H1 (cell line): Measurements from ENCODE around the gene MEIS2. TPM values are rescaled to one million over a fixed set of nuclear protein-coding genes. Genes with fewer than 3 reads are reported as not detected.

Source experiments
- CTCF ChIA-PET: fragments of 300-600 bp; sonication (Branson Sonifier 250); formaldehyde crosslinking; loops from one replicate; lab custom pipeline; 2021; ENCODE audit not compliant: partially characterized antibody; lab: Charles Lee
- POLR2A ChIA-PET: fragments of 300-600 bp; sonication (Branson Sonifier 250); formaldehyde crosslinking; loops from one replicate; lab custom pipeline; 2021; ENCODE audit warnings: inconsistent platforms; ENCODE audit not compliant: partially characterized antibody; lab: Charles Lee
- DNase-seq, 2 experiments: peaks; one replicate each; pipeline versions ENCODE4 v3.0.0 to v3.0.0-alpha.2; 2010 to 2022; ENCODE audit warnings: low spot score in 2 of 2, low read depth in 1 of 2, mixed read lengths in 1 of 2
- FAIRE-seq: peaks from 2 replicates; lab custom pipeline; 2011; peaks lifted over from hg19 to GRCh38; lab: Jason Lieb, UNC
- H2AFZ ChIP-seq: 2 replicates; pipeline ENCODE4 v1.8.1; 2012; ENCODE audit warnings: low read length, inconsistent platforms
- H2AK5ac ChIP-seq: 2 replicates; pipeline ENCODE4 v1.6.1; 2013; ENCODE audit warnings: low read depth, low read length
- H2BK120ac ChIP-seq: replicated peaks from 2 replicates; pipeline ENCODE3; 2013; ENCODE audit warnings: low read depth, low read length, inconsistent platforms
- H2BK12ac ChIP-seq: 2 replicates; pipeline ENCODE4 v1.6.1; 2013; ENCODE audit warnings: low read depth, low read length
- H2BK15ac ChIP-seq: 2 replicates; pipeline ENCODE4 v1.6.1; 2013; ENCODE audit warnings: low read length
- H2BK20ac ChIP-seq: 2 replicates; pipeline ENCODE4 v1.6.1; 2013; ENCODE audit warnings: low read length
- H2BK5ac ChIP-seq: 2 replicates; pipeline ENCODE4 v1.6.1; 2013; ENCODE audit warnings: low read depth, low read length
- H3K14ac ChIP-seq: 2 replicates; pipeline ENCODE4 v1.6.1; 2013; ENCODE audit warnings: inconsistent platforms; ENCODE audit not compliant: insufficient read length
- H3K18ac ChIP-seq: 2 replicates; pipeline ENCODE4 v1.6.1; 2013; ENCODE audit warnings: low read length; ENCODE audit errors: extremely low read depth
- H3K23ac ChIP-seq: 2 replicates; pipeline ENCODE4 v1.6.1; 2013; ENCODE audit warnings: inconsistent platforms; ENCODE audit not compliant: insufficient read length
- H3K23me2 ChIP-seq: 2 replicates; pipeline ENCODE4 v1.6.1; 2013; ENCODE audit warnings: low read depth, low read length
- H3K27ac ChIP-seq: 2 replicates; pipeline ENCODE4 v1.6.1; 2011; ENCODE audit warnings: low read depth, low read length, inconsistent platforms
- H3K27me3 ChIP-seq, 4 experiments: replicated peaks in 1 of 4; 1 replicate in 1 of 4; 2 replicates in 3 of 4; pipeline versions ENCODE4 v1.6.1 to v1.8.1; 2011 to 2013; ENCODE audit warnings: low read length in 3 of 4, mild to moderate bottlenecking in 3 of 4, inconsistent platforms in 2 of 4, mixed read lengths in 2 of 4, moderate library complexity in 1 of 4; ENCODE audit not compliant: control insufficient read depth in 3 of 4, insufficient read depth in 3 of 4; ENCODE audit errors: extremely low read depth in 1 of 4
- H3K36me3 ChIP-seq, 4 experiments: 2 replicates each; pipeline versions ENCODE4 v1.6.1 to v1.8.1; 2011 to 2013; ENCODE audit warnings: mild to moderate bottlenecking in 4 of 4, low read length in 3 of 4, moderate library complexity in 2 of 4, control low read depth in 1 of 4, inconsistent platforms in 1 of 4; ENCODE audit not compliant: insufficient read depth in 4 of 4, control insufficient read depth in 2 of 4
- H3K4ac ChIP-seq: replicated peaks from 2 replicates; pipeline ENCODE3; 2013; ENCODE audit warnings: low read length, low read depth, mixed read lengths, inconsistent platforms; ENCODE audit not compliant: insufficient read length
- H3K4me1 ChIP-seq, 4 experiments: replicated peaks in 1 of 4; 1 replicate in 1 of 4; 2 replicates in 3 of 4; pipeline versions ENCODE4 v1.6.1 to v1.8.1; 2011 to 2013; ENCODE audit warnings: low read length in 3 of 4, inconsistent platforms in 2 of 4, mixed read lengths in 1 of 4; ENCODE audit not compliant: insufficient read depth in 4 of 4, control insufficient read depth in 3 of 4
- H3K4me2 ChIP-seq, 2 experiments: 2 replicates each; pipeline versions ENCODE4 v1.6.1 to v1.8.1; 2011 to 2013; ENCODE audit warnings: low read depth in 2 of 2, low read length in 2 of 2, control low read depth in 1 of 2, inconsistent platforms in 1 of 2, mild to moderate bottlenecking in 1 of 2; ENCODE audit not compliant: insufficient read depth in 1 of 2
- H3K4me3 ChIP-seq, 4 experiments: fragments of 200-600, 300-600 bp in 1 of 4; sonication (generic), shearing (Covaris generic), sonication (Bioruptor Twin) in 1 of 4; 2 replicates each; pipeline versions ENCODE4 v1.5.1 to v1.8.1; 2011 to 2016; ENCODE audit warnings: low read length in 4 of 4, low read depth in 3 of 4, control low read depth in 2 of 4, inconsistent platforms in 2 of 4, mild to moderate bottlenecking in 2 of 4, mixed read lengths in 1 of 4, moderate library complexity in 1 of 4; ENCODE audit not compliant: insufficient read depth in 2 of 4; ENCODE audit errors: extremely low read depth in 1 of 4
- H3K56ac ChIP-seq: replicated peaks from 2 replicates; pipeline ENCODE3; 2013; ENCODE audit warnings: low read depth, mild to moderate bottlenecking, mixed read lengths, low read length, inconsistent platforms; ENCODE audit not compliant: insufficient read length
- H3K79me1 ChIP-seq: 2 replicates; pipeline ENCODE4 v1.6.1; 2013; ENCODE audit warnings: low read depth, low read length, control low read depth
- H3K79me2 ChIP-seq, 2 experiments: 2 replicates each; pipeline versions ENCODE4 v1.6.1 to v1.8.1; 2012 to 2013; ENCODE audit warnings: low read length in 2 of 2, mild to moderate bottlenecking in 2 of 2, inconsistent platforms in 1 of 2; ENCODE audit not compliant: insufficient read depth in 2 of 2, control insufficient read depth in 1 of 2
- H3K9ac ChIP-seq, 4 experiments: replicated peaks in 1 of 4; 1 replicate in 1 of 4; 2 replicates in 3 of 4; pipeline versions ENCODE4 v1.6.1 to v1.8.1; 2011 to 2013; ENCODE audit warnings: low read depth in 3 of 4, low read length in 3 of 4, control low read depth in 2 of 4, mild to moderate bottlenecking in 2 of 4, moderate library complexity in 2 of 4, inconsistent platforms in 1 of 4; ENCODE audit errors: extremely low read depth in 1 of 4
- H3K9me3 ChIP-seq, 2 experiments: 2 replicates each; pipeline versions ENCODE4 v1.6.1 to v1.8.1; 2012 to 2013; ENCODE audit warnings: mild to moderate bottlenecking in 2 of 2, moderate library complexity in 2 of 2, control low read depth in 1 of 2, inconsistent platforms in 1 of 2, low read depth in 1 of 2, low read length in 1 of 2, mixed read lengths in 1 of 2; ENCODE audit not compliant: insufficient read depth in 2 of 2
- H4K20me1 ChIP-seq, 2 experiments: replicated peaks in 1 of 2; 2 replicates each; pipeline versions ENCODE3 to v1.8.1; 2011 to 2013; ENCODE audit warnings: inconsistent platforms in 2 of 2, low read length in 2 of 2, mild to moderate bottlenecking in 1 of 2; ENCODE audit not compliant: insufficient read depth in 2 of 2, control insufficient read depth in 1 of 2
- H4K5ac ChIP-seq: 2 replicates; pipeline ENCODE4 v1.6.1; 2013; ENCODE audit warnings: low read length, low read depth, mixed read lengths, inconsistent platforms; ENCODE audit not compliant: insufficient read length
- H4K8ac ChIP-seq: 2 replicates; pipeline ENCODE4 v1.8.0; 2013; ENCODE audit warnings: mild to moderate bottlenecking, moderate library complexity, low read length, inconsistent platforms; ENCODE audit not compliant: insufficient read depth; ENCODE audit errors: extremely low read depth
- H4K91ac ChIP-seq: replicated peaks from 2 replicates; pipeline ENCODE3; 2013; ENCODE audit warnings: low read length, mixed read lengths, inconsistent platforms; ENCODE audit not compliant: insufficient read length
- CBX5 ChIP-seq: fragments of 300-800, 300-1000 bp; sonication (generic); IDR thresholded peaks from 2 replicates; pipeline ENCODE4 v1.7.1; 2016; ENCODE audit warnings: antibody characterized with exemption, low read length, low read depth
- CREB1 ChIP-seq: IDR thresholded peaks from 2 replicates; pipeline ENCODE4 v1.6.1; 2012; ENCODE audit warnings: inconsistent platforms
- CTBP2 ChIP-seq: IDR thresholded peaks from 2 replicates; pipeline ENCODE4 v1.7.0; 2011; ENCODE audit warnings: borderline replicate concordance, mild to moderate bottlenecking, moderate library complexity, mixed read lengths, low read length; ENCODE audit not compliant: insufficient read depth, insufficient read length
- CTCF ChIP-seq, 3 experiments: IDR thresholded peaks; 1 replicate in 2 of 3; 2 replicates in 1 of 3; pipeline versions ENCODE4 v1.5.1 to v1.6.1; 2011; ENCODE audit warnings: low read length in 3 of 3, mild to moderate bottlenecking in 3 of 3, inconsistent platforms in 2 of 3, low read depth in 1 of 3, moderate library complexity in 1 of 3; ENCODE audit not compliant: insufficient read depth in 1 of 3; ENCODE audit errors: control extremely low read depth in 1 of 3
- EP300 ChIP-seq, 2 experiments: IDR thresholded peaks; 1 replicate in 1 of 2; 2 replicates in 1 of 2; pipeline ENCODE4 v1.6.1; 2011 to 2012; ENCODE audit warnings: low read depth in 2 of 2, low read length in 2 of 2, mild to moderate bottlenecking in 2 of 2, borderline replicate concordance in 1 of 2, inconsistent platforms in 1 of 2, moderate library complexity in 1 of 2
- GABPA ChIP-seq: IDR thresholded peaks from 2 replicates; pipeline ENCODE4 v1.6.1; 2011; ENCODE audit warnings: mild to moderate bottlenecking, low read length, moderate library complexity, borderline replicate concordance; ENCODE audit not compliant: insufficient read depth
- KDM4A ChIP-seq: IDR thresholded peaks from one replicate; pipeline ENCODE4 v1.7.1; 2012; ENCODE audit warnings: low read depth, mild to moderate bottlenecking, moderate library complexity, low read length, inconsistent platforms; ENCODE audit not compliant: severe bottlenecking
- MAX ChIP-seq: IDR thresholded peaks from 2 replicates; pipeline ENCODE4 v1.6.1; 2012; ENCODE audit warnings: inconsistent platforms
- POLR2A ChIP-seq, 2 experiments: IDR thresholded peaks; 1 replicate in 1 of 2; 2 replicates in 1 of 2; pipeline ENCODE4 v1.6.1; 2011; ENCODE audit warnings: low read depth in 2 of 2, low read length in 2 of 2, mild to moderate bottlenecking in 2 of 2; ENCODE audit errors: control extremely low read depth in 1 of 2
- SAP30 ChIP-seq: fragments of 300-600 bp; sonication (generic); IDR thresholded peaks from 2 replicates; pipeline ENCODE4 v1.7.1; 2012; ENCODE audit warnings: low read length, moderate library complexity, mild to moderate bottlenecking, inconsistent platforms; ENCODE audit not compliant: insufficient read depth, insufficient replicate concordance
- SP1 ChIP-seq: IDR thresholded peaks from 2 replicates; pipeline ENCODE4 v1.6.1; 2011; ENCODE audit warnings: low read depth, low read length
- YY1 ChIP-seq: IDR thresholded peaks from 2 replicates; pipeline ENCODE4 v1.6.1; 2011; ENCODE audit warnings: low read depth, mild to moderate bottlenecking, low read length
- WGBS, 2 experiments: shearing (Covaris generic) in 1 of 2; methylation state at CpG; one replicate each; pipeline versions ENCODE4 v1.1.6 to v1.1.7; 2013 to 2015; ENCODE audit warnings: low lambda C conversion rate in 2 of 2, mixed read lengths in 2 of 2, inconsistent platforms in 1 of 2, low coverage in 1 of 2, missing lambda C conversion rate in 1 of 2; ENCODE audit not compliant: insufficient replicate concordance in 2 of 2, insufficient coverage in 1 of 2, insufficient read length in 1 of 2; ENCODE audit errors: extremely low coverage in 1 of 2, missing lambda C conversion rate in 1 of 2; 5-methylcytosine and 5-hydroxymethylcytosine counted together
- polyA plus RNA-seq, 7 experiments: library from polyadenylated mRNA; depleted of rRNA in 3 of 7; stranded (reverse) in 5 of 7; unstranded in 2 of 7; fragments of >200 nt in 5 of 7; fragments of 200-250 nt in 2 of 7; gene quantifications; 1 replicate in 5 of 7; 2 replicates in 1 of 7; 4 replicates in 1 of 7; pipeline versions ENCODE4 v1.2.1 to v1.2.3, GENCODE V29; 2011 to 2013; ENCODE audit warnings: missing spikeins in 2 of 7, mixed read lengths in 2 of 7
- total RNA-seq: library from RNA; stranded (reverse); fragmentation: NEBNext Ultra II Directional; extraction: Animal tissue kit (Norgen Biotek cat#: 25700); gene quantifications from 2 replicates; pipeline ENCODE4 v1.2.1, GENCODE V29; 2021

The MEIS2 gene
- total and polyA plus RNA-seq, 2 of the 8 experiments (the other 6 are each of a cell fraction or from before 2014, with no cell fraction given), result 0.22 to 1.2 TPM

- DNase-seq, result no peak
- WGBS, 2 experiments, result 84% methylated on average over 3 of the region's 3 CpGs; no CpG with 5 or more reads in 1 of the 2 experiments
- Histone ChIP-seq H4K8ac (no peak overlapping the region), H3K18ac (no peak overlapping the region), H3K27me3 (peaks cover 0 to 2% (median 0%) of the 10 kb centered on the region in 4 experiments; a peak in 1 of 7 replicates), H2BK20ac (no peak overlapping the region), H3K79me1 (no peaks in the 10 kb centered on the region), H2BK15ac (no peak overlapping the region), H2BK5ac (no peak overlapping the region), H3K79me2 (no peaks in the 10 kb centered on the region), H4K91ac (no peak overlapping the region), H3K56ac (no peak overlapping the region), H3K14ac (no peak overlapping the region), H3K27ac (no peak overlapping the region), H3K9ac (no peak overlapping the region), H3K9me3 (no peaks in the 10 kb centered on the region), H4K20me1 (no peaks in the 10 kb centered on the region), H3K4me3 (no peak overlapping the region), H2AK5ac (no peak overlapping the region), H3K36me3 (no peaks in the 10 kb centered on the region), H3K23me2 (no peaks in the 10 kb centered on the region), H3K23ac (no peak overlapping the region), H3K4me1 (no peaks in the 10 kb centered on the region; a peak in 1 of 7 replicates), H3K4ac (no peak overlapping the region), H2AFZ (no peak overlapping the region), H3K4me2 (no peak overlapping the region), H4K5ac (no peak overlapping the region), H2BK120ac (no peak overlapping the region), H2BK12ac (no peak overlapping the region)
- CTCF ChIA-PET, result no interaction called here
- no peak for FAIRE-seq
- POLR2A ChIA-PET, result no interaction called here
- TF ChIP-seq CTCF (IDR thresholded peaks at IDR 0.05; ENCODE audit: control extremely low read depth in 1 of 3, insufficient read depth in 1 of 3, low read depth in 1 of 3, low read length in 3 of 3) (no peak), CTBP2 (no peak), YY1 (no peak), CREB1 (no peak), KDM4A (no peak), SAP30 (no peak), GABPA (no peak), SP1 (no peak), CBX5 (no peak), MAX (no peak), EP300 (IDR thresholded peaks at IDR 0.05; ENCODE audit: borderline replicate concordance in 1 of 2, low read depth in 2 of 2, low read length in 2 of 2) (no peak), POLR2A (IDR thresholded peaks at IDR 0.05; ENCODE audit: control extremely low read depth in 1 of 2, low read depth in 2 of 2, low read length in 2 of 2) (no peak)
Measured at GRCh38 chr15:36866896-36867295, 233.5 kb downstream of the MEIS2 start.
